ENCODE measurements around the gene NANOS3.

GRCh38 chr19:13894552-13894951 lies 17.6 kb downstream of the NANOS3 start:
- TF ChIP-seq, protein P1, sequence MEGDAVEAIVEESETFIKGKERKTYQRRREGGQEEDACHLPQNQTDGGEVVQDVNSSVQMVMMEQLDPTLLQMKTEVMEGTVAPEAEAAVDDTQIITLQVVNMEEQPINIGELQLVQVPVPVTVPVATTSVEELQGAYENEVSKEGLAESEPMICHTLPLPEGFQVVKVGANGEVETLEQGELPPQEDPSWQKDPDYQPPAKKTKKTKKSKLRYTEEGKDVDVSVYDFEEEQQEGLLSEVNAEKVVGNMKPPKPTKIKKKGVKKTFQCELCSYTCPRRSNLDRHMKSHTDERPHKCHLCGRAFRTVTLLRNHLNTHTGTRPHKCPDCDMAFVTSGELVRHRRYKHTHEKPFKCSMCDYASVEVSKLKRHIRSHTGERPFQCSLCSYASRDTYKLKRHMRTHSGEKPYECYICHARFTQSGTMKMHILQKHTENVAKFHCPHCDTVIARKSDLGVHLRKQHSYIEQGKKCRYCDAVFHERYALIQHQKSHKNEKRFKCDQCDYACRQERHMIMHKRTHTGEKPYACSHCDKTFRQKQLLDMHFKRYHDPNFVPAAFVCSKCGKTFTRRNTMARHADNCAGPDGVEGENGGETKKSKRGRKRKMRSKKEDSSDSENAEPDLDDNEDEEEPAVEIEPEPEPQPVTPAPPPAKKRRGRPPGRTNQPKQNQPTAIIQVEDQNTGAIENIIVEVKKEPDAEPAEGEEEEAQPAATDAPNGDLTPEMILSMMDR (conservative IDR thresholded peaks at IDR 0.05 in 1 of 2, IDR thresholded peaks at IDR 0.05 in 1 of 2; ENCODE audit: extremely low read depth in 1 of 2, insufficient read depth in 1 of 2, low read depth in 1 of 2, low read length in 2 of 2): no peak
- no peak for TF ChIP-seq EZH2 (IDR thresholded peaks at IDR 0.05; ENCODE audit: borderline replicate concordance, low read length)
